Tibial artery (tissue), 4 donors: ENCODE results near the gene NEDD8.
A peak's percentile ranks its signal among the peaks of the same experiment; 100 is the strongest.

Source experiments
- DNase-seq, 2 donors: peaks; one replicate each; pipeline ENCODE4 v3.0.0-alpha.2; 2019
- H3K27ac ChIP-seq, 2 donors: fragments of 200-600 bp; sonication (generic) in 1 of 2; 1 replicate in 1 of 2; 2 replicates in 1 of 2; pipeline ENCODE4 v1.5.1; 2018 to 2019; ENCODE audit warnings: mild to moderate bottlenecking in 1 of 2
- H3K27me3 ChIP-seq, 2 donors: fragments of 200-600 bp; sonication (generic) in 1 of 2; one replicate each; pipeline versions ENCODE4 v1.5.1 to v1.6.0; 2016 to 2019
- H3K36me3 ChIP-seq, 3 donors: fragments of 200-600 bp; sonication (generic) in 2 of 3; one replicate each; pipeline ENCODE4 v1.5.1; 2016 to 2019; ENCODE audit warnings: mild to moderate bottlenecking in 2 of 3
- H3K4me1 ChIP-seq, 4 donors: fragments of 200-600 bp; sonication (generic) in 2 of 4; 1 replicate in 3 of 4; 2 replicates in 1 of 4; pipeline ENCODE4 v1.5.1; 2016 to 2019
- H3K4me3 ChIP-seq, 2 donors: fragments of 200-600 bp; sonication (generic) in 1 of 2; 1 replicate in 1 of 2; 2 replicates in 1 of 2; pipeline ENCODE4 v1.5.1; 2018 to 2019; ENCODE audit warnings: mild to moderate bottlenecking in 2 of 2
- H3K9me3 ChIP-seq, 3 donors: fragments of 200-600 bp; sonication (generic) in 1 of 3; one replicate each; pipeline ENCODE4 v1.5.1; 2016 to 2019
- CTCF ChIP-seq, 2 experiments: fragments of 200-600 bp in 1 of 2; fragments of 450-650 bp in 1 of 2; IDR thresholded peaks; one replicate each; pipeline ENCODE4 v1.5.1; 2017 to 2019; ENCODE audit warnings: antibody characterized with exemption in 2 of 2, mild to moderate bottlenecking in 1 of 2, moderate library complexity in 1 of 2
- intact Hi-C: fragments of 100-400 bp; cut with DNase I; formaldehyde crosslinking; loops from one replicate; pipeline ENCODE4 v1.15.0; 2023; ENCODE audit warnings: low total_unique reads

NEDD8 gene

GRCh38 chr14:24232121-24232644 is at the start of gene NEDD8:
TSS of gene NEDD8 (minus strand) at chr14:24232367. CDS start at chr14:24232267, 100 bp downstream.
- peak; percentile 95 to 98 for DNase-seq
- peak within 1 kb of the TSS; percentile 75 to 89 for H3K4me3 ChIP-seq
- peaks cover 0 to 36% (median 29%) of the 10 kb centered on the region in 4 donors for H3K4me1 ChIP-seq
- peak within 1 kb of the TSS; percentile 85 to 88 for H3K27ac ChIP-seq
- TF ChIP-seq CTCF (IDR thresholded peaks at IDR 0.05), result no peak
- intact Hi-C loops, result no loop called here
- H3K27me3 ChIP-seq, result no peaks in the 10 kb centered on the region
- H3K36me3 ChIP-seq, result peaks cover 15 to 33% (median 28%) of the 10 kb centered on the region in 3 donors
- H3K9me3 ChIP-seq, result no peaks in the 10 kb centered on the region

- no peaks in the 10 kb centered on the region for H3K36me3 ChIP-seq
- no peaks in the 10 kb centered on the region for H3K4me1 ChIP-seq
- no peak overlapping the region for H3K27ac ChIP-seq
- H3K27me3 ChIP-seq, result no peaks in the 10 kb centered on the region
- H3K4me3 ChIP-seq, result no peak overlapping the region
- DNase-seq, result no peak
- intact Hi-C loops, result no loop called here
- no peaks in the 10 kb centered on the region for H3K9me3 ChIP-seq
- TF ChIP-seq CTCF (IDR thresholded peaks at IDR 0.05), result no peak
Observed at GRCh38 chr14:24281636-24282035, 49.5 kb upstream of the NEDD8 start.

GRCh38 chr14:24280797-24281460 is 48.8 kb upstream of the NEDD8 start:
- no peak overlapping the region for H3K27ac ChIP-seq
- no peaks in the 10 kb centered on the region for H3K9me3 ChIP-seq
- peak in 1 of 2 donors; percentile 60 for DNase-seq
- intact Hi-C loops, result no loop called here
- no peaks in the 10 kb centered on the region for H3K27me3 ChIP-seq
- no peaks in the 10 kb centered on the region for H3K36me3 ChIP-seq
- no peaks in the 10 kb centered on the region for H3K4me1 ChIP-seq
- H3K4me3 ChIP-seq, result no peak overlapping the region
- TF ChIP-seq CTCF (IDR thresholded peaks at IDR 0.05), result no peak

GRCh38 chr14:24279301-24280186 is 47.4 kb upstream of the NEDD8 start:
- no peaks in the 10 kb centered on the region for H3K4me1 ChIP-seq
- H3K27ac ChIP-seq, result no peak overlapping the region
- H3K9me3 ChIP-seq, result no peaks in the 10 kb centered on the region
- intact Hi-C loops, result no loop called here
- H3K4me3 ChIP-seq, result no peak overlapping the region
- DNase-seq, result no peak
- no peak for TF ChIP-seq CTCF (IDR thresholded peaks at IDR 0.05)
- no peaks in the 10 kb centered on the region for H3K27me3 ChIP-seq
- no peaks in the 10 kb centered on the region for H3K36me3 ChIP-seq

- no peaks in the 10 kb centered on the region for H3K4me1 ChIP-seq
Observed at GRCh38 chr14:24278424-24278823, 46.3 kb upstream of the NEDD8 start.

More at GRCh38 chr14:24278424-24278823, 46.3 kb upstream of the NEDD8 start:
- TF ChIP-seq CTCF (IDR thresholded peaks at IDR 0.05), result no peak
- no peaks in the 10 kb centered on the region for H3K36me3 ChIP-seq
- no peak overlapping the region for H3K4me3 ChIP-seq
- H3K27ac ChIP-seq, result no peak overlapping the region
- no peak for DNase-seq
- no peaks in the 10 kb centered on the region for H3K9me3 ChIP-seq
- H3K27me3 ChIP-seq, result no peaks in the 10 kb centered on the region
- intact Hi-C loops, result no loop called here
